ENCODE data around the gene DHRSX.
"Not testable (repeated sequence)": the region's sequence is repeated elsewhere in the genome, so short reads cannot be mapped to it uniquely, and the experiment has no call there.

- not testable (repeated sequence) for TF ChIP-seq CTCF, EZH2phosphoT487 (IDR thresholded peaks at IDR 0.05)
These were observed 111.0 kb downstream of the DHRSX start for GRCh38 chrX:2389731-2390130.

Measured in neural progenitor cell (in vitro differentiated cells).